Measurements from ENCODE around the gene CHST3.
"Not testable (repeated sequence)": the region's sequence is repeated elsewhere in the genome, so short reads cannot be mapped to it uniquely, and the experiment has no call there.

CHST3 gene

GRCh38 chr10:71974489-71975021 lies 10.4 kb downstream of the CHST3 start:
- Mint-ChIP-seq H3K9me3 (no peaks in the 10 kb centered on the region), H3K27me3 (no peaks in the 10 kb centered on the region), H3K4me1 (ENCODE audit: low read depth) (peaks cover 56% of the 10 kb centered on the region), H3K27ac (peak overlapping the region; percentile 97), H3K36me3 (ENCODE audit: low read depth) (no peaks in the 10 kb centered on the region), H3K4me3 (peak overlapping the region; percentile 64)

DNA sequence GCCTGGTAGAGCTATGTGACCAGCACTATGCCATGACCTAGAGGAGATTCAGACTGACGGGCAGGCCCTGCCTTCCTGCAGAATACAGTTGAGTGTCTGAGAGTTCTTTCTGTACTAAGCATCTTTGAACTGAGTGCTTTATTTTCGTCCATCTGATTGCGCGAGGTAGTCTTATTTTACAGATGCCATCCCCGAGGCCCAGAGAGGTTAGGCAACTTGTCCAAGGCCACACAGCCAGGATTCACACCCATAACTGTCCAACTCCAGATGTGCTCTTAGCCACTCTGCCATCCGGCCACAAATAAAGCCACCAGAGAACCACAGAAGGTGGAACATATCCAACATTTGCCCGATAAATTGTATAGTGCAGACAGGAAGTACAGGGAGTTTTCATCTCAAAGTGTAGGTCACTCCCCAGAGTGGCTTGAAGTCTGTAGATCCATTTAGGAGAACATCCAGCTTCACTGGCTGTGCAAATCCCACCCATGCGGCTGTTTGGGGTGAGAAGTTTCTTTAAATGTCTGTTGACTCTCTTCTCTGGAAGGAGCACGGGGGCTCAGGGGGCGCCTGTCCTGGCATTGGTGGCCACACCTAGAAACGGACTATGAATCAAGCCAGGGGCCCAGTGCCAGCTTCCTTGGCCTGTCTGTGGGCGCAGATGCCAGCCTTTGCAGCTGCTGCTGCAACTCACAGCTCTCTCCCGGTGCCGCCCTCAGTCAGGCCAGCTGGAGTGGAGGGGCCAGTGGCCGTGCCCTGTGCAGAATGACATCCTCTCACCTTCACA lies 11.1 kb downstream of the CHST3 start:
- H3K27me3 Mint-ChIP-seq, result no peaks in the 10 kb centered on the region
- peaks cover 54% of the 10 kb centered on the region for H3K4me1 Mint-ChIP-seq (ENCODE audit: low read depth)
- H3K9me3 Mint-ChIP-seq, result no peaks in the 10 kb centered on the region
- peak overlapping the region; percentile 97 for H3K27ac Mint-ChIP-seq
- no peaks in the 10 kb centered on the region for H3K36me3 Mint-ChIP-seq (ENCODE audit: low read depth)
- no peak overlapping the region for H3K4me3 Mint-ChIP-seq

DNA sequence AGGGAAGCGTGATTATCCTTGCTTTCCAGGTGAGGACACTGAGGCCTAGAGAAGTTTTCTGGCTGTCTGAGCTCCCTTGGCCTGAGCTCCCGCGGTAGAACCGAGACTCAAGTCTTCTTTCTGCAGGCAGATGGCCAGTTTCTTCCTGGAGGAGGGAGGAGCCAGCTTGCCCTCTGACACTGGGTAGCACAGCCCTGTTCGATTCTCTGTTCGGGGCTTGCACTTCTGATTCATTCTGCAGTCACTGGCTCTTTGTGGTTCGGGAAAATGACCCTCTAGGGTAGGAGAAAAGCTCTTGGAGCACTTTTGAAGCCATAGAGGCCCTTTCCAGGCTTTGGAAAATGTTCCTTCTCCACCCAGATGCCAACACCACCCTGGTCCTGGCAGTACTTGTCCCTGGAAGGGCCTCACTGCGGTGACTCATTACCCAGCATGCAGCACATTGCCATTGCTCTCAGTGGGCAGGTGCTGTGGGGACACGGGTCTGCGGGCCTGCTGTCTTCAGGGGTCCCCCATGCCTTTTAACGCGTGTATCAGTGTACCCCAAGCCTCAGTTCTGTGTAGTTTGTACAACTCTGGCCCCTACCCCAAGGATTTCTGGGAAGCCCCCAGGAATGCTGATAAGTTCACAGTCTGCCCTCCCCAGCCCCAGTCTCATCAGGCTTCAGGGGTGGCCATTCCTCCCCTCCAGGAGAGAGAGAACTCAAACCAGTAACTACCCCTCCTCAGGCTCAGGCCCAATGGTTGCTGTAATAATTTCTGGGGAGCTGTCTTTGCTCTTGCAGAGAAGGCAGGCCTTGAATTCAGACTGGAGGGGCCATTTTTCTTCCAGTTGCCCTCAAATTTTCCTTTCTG lies 11.9 kb downstream of the CHST3 start:
- H3K9me3 Mint-ChIP-seq, result no peaks in the 10 kb centered on the region
- no peak overlapping the region for H3K27ac Mint-ChIP-seq
- no peaks in the 10 kb centered on the region for H3K27me3 Mint-ChIP-seq

GRCh38 chr10:71977614-71977903 lies 13.4 kb downstream of the CHST3 start:
- H3K36me3 Mint-ChIP-seq (ENCODE audit: low read depth); H3K27me3 Mint-ChIP-seq; H3K27ac Mint-ChIP-seq; H3K9me3 Mint-ChIP-seq; H3K4me3 Mint-ChIP-seq: not testable (repeated sequence)
- peaks cover 35% of the 10 kb centered on the region for H3K4me1 Mint-ChIP-seq (ENCODE audit: low read depth)

More for the DNA sequence above, 11.9 kb downstream of the CHST3 start:
- no peak overlapping the region for H3K4me3 Mint-ChIP-seq
- no peaks in the 10 kb centered on the region for H3K36me3 Mint-ChIP-seq (ENCODE audit: low read depth)
- peaks cover 46% of the 10 kb centered on the region for H3K4me1 Mint-ChIP-seq (ENCODE audit: low read depth)

DNA sequence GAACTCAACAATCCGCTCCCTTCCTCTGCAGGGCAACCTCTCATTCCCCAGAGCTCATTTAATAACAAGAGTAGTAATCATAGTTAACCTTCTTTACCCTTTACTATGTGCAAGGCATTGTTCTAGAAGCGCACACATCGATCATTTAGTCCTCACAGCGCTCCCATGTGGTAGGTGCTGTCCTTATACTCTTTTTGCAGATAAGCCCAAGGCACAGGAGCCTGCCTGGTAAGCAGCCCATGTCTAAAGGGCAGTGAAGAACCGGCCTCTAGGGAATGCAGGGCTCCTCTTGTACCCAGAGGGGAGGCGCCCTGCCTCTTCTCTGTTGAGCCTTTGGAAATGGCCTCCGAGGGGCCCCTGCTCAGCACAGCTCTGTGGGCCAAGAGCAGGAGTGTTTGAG lies 14.3 kb downstream of the CHST3 start:
- no peak overlapping the region for H3K27ac Mint-ChIP-seq

GRCh38 chr10:71978988-71979691 lies 14.9 kb downstream of the CHST3 start:
- H3K27me3 Mint-ChIP-seq, result no peaks in the 10 kb centered on the region
- peaks cover 19% of the 10 kb centered on the region for H3K4me1 Mint-ChIP-seq (ENCODE audit: low read depth)
- H3K9me3 Mint-ChIP-seq, result no peaks in the 10 kb centered on the region
- H3K27ac Mint-ChIP-seq, result no peak overlapping the region
- no peaks in the 10 kb centered on the region for H3K36me3 Mint-ChIP-seq (ENCODE audit: low read depth)
- no peak overlapping the region for H3K4me3 Mint-ChIP-seq

More for the DNA sequence above, 14.3 kb downstream of the CHST3 start:
- H3K36me3 Mint-ChIP-seq (ENCODE audit: low read depth), result no peaks in the 10 kb centered on the region
- H3K4me1 Mint-ChIP-seq (ENCODE audit: low read depth), result peaks cover 26% of the 10 kb centered on the region
- H3K9me3 Mint-ChIP-seq, result no peaks in the 10 kb centered on the region
- no peak overlapping the region for H3K4me3 Mint-ChIP-seq
- no peaks in the 10 kb centered on the region for H3K27me3 Mint-ChIP-seq

DNA sequence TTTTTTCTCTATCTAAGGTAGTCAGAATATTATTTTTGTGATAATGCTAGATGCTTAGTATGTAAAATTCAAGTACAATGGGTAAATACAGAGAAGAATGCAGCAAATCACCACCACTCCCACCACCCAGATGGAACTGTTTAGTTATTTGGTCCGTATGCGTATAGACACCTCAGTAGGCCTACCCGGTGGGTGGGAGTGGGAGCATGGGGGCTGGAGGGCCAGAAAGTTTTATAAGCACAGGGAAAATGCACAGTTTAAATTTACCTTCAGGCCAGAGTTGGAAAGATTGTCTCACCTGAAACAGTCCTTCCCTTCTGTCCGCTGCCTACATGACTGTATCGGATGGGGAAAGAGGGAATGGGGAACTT lies 15.5 kb downstream of the CHST3 start:
- Mint-ChIP-seq H3K27me3 (no peaks in the 10 kb centered on the region), H3K4me3 (no peak overlapping the region)

GRCh38 chr10:71980181-71981014 lies 16.2 kb downstream of the CHST3 start:
- H3K27ac Mint-ChIP-seq, result no peak overlapping the region

More for the DNA sequence above, 15.5 kb downstream of the CHST3 start:
- Mint-ChIP-seq H3K36me3 (ENCODE audit: low read depth) (no peaks in the 10 kb centered on the region), H3K4me1 (ENCODE audit: low read depth) (peaks cover 18% of the 10 kb centered on the region), H3K9me3 (no peaks in the 10 kb centered on the region), H3K27ac (no peak overlapping the region)

DNA sequence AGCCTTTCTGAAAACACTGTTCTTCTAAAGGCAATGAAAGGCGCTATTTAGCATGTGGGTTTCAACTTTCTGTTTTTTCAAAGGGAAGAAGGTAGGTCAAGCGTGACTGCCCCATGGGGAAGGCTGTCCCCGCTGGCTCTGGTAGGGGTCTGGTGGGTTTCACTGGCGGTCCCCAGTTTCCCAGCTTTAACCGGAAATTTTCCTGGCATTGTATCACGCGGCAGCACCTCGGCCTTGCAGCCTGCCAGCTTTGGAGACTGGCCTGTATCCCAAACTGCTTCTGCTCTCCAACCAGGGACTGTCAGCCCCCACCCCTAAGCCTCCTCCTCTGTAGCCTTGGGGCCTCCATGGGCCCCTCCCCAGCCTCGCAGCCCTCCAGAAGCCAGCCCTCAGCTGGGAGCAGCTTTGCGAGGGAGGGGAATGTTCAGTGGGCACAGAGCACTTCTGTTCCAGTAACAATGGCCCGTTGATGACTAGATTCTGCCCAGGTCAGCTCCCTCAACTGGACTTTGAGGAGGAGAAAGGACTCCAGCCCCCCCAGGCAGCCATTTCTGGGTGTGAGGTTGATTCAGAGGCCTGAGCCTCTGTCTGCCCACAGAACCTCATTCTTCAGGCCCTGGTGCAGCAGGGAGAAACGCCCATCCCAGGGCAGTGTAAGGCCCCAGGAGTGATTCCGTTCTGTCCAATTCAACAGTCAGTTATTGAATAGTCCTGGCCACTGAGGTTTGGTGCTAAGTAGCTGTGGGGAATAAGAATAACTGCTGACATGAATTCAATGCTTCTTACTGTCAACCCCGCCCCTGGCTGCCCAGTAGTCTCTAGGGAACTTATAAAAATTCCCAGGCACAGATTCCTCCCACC lies 17.1 kb downstream of the CHST3 start:
- H3K4me1 Mint-ChIP-seq (ENCODE audit: low read depth), result peaks cover 20% of the 10 kb centered on the region

More at GRCh38 chr10:71980181-71981014, 16.2 kb downstream of the CHST3 start:
- no peak overlapping the region for H3K4me3 Mint-ChIP-seq
- H3K9me3 Mint-ChIP-seq, result no peaks in the 10 kb centered on the region
- H3K27me3 Mint-ChIP-seq, result no peaks in the 10 kb centered on the region
- H3K36me3 Mint-ChIP-seq (ENCODE audit: low read depth), result no peaks in the 10 kb centered on the region
- peaks cover 18% of the 10 kb centered on the region for H3K4me1 Mint-ChIP-seq (ENCODE audit: low read depth)

DNA sequence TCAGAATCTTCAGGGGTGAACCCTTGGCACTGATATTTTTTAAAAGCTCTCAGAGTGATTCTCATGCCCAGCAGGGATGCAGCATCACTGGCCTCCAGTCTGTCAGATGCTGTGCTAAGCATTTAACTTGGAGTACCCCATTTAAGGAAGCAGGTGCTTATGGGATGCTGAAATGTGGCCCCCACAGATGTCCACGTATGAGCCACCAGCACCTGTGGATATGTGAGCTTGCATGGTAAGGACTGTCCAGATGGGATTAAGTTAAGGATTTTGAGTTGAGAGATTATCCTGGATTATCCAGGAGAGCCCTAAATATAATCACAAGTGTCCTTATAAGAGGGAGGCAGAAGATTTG lies 17.7 kb downstream of the CHST3 start:
- Mint-ChIP-seq H3K36me3 (ENCODE audit: low read depth) (no peaks in the 10 kb centered on the region), H3K9me3 (no peaks in the 10 kb centered on the region), H3K27me3 (no peaks in the 10 kb centered on the region), H3K4me1 (ENCODE audit: low read depth) (peaks cover 21% of the 10 kb centered on the region), H3K4me3 (no peak overlapping the region), H3K27ac (no peak overlapping the region)

More for the DNA sequence above, 17.1 kb downstream of the CHST3 start:
- no peak overlapping the region for H3K27ac Mint-ChIP-seq
- H3K4me3 Mint-ChIP-seq, result no peak overlapping the region
- no peaks in the 10 kb centered on the region for H3K9me3 Mint-ChIP-seq
- no peaks in the 10 kb centered on the region for H3K27me3 Mint-ChIP-seq
- no peaks in the 10 kb centered on the region for H3K36me3 Mint-ChIP-seq (ENCODE audit: low read depth)

GRCh38 chr10:71982269-71983178 lies 18.3 kb downstream of the CHST3 start:
- Mint-ChIP-seq H3K4me1 (ENCODE audit: low read depth) (peaks cover 21% of the 10 kb centered on the region), H3K36me3 (ENCODE audit: low read depth) (no peaks in the 10 kb centered on the region), H3K27ac (no peak overlapping the region), H3K9me3 (no peaks in the 10 kb centered on the region), H3K4me3 (no peak overlapping the region), H3K27me3 (no peaks in the 10 kb centered on the region)

GRCh38 chr10:71984126-71984808 lies 20.1 kb downstream of the CHST3 start:
- Mint-ChIP-seq H3K27me3 (peaks cover 6% of the 10 kb centered on the region), H3K4me3 (no peak overlapping the region), H3K36me3 (ENCODE audit: low read depth) (no peaks in the 10 kb centered on the region), H3K4me1 (ENCODE audit: low read depth) (peaks cover 21% of the 10 kb centered on the region), H3K27ac (peak overlapping the region; percentile 10), H3K9me3 (no peaks in the 10 kb centered on the region)

All from stimulated activated naive CD8-positive, alpha-beta T cell treated with anti-CD3 and anti-CD28 coated beads, Interleukin-15, Interleukin-2, amounts not matched to agents 100 ng/mL and 50 ng/mL, for 24 hours (primary cell).